ENCODE measurements around the gene ABRACL. TPM values are rescaled to one million over a fixed set of nuclear protein-coding genes. Genes with fewer than 3 reads are reported as not detected.

Gene ABRACL
- total RNA-seq, 1 donor from 2014 or later: 39.2 TPM

DNA sequence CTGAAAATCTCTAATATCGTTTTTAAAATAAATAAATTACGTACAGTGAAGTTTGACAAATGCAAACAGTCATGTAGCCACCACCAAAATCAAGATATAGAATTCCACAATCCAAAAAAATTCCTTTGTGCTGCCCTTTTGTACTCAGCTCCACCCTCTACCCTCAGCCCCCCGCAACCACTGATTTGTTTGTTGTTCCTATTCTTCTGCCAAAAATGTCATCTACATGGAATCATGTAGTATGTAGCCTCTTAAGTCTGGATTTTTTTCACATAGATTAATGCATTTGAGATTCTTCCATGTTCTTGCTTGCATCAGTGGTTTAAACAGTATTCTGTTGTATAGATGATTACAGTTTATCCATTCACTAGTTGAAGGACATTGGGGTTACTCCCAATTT lies 32.0 kb upstream of the ABRACL start:
- no peak overlapping the region for H3K4me3 ChIP-seq (ENCODE audit: low read depth, low read length)
- TF ChIP-seq, protein P1, sequence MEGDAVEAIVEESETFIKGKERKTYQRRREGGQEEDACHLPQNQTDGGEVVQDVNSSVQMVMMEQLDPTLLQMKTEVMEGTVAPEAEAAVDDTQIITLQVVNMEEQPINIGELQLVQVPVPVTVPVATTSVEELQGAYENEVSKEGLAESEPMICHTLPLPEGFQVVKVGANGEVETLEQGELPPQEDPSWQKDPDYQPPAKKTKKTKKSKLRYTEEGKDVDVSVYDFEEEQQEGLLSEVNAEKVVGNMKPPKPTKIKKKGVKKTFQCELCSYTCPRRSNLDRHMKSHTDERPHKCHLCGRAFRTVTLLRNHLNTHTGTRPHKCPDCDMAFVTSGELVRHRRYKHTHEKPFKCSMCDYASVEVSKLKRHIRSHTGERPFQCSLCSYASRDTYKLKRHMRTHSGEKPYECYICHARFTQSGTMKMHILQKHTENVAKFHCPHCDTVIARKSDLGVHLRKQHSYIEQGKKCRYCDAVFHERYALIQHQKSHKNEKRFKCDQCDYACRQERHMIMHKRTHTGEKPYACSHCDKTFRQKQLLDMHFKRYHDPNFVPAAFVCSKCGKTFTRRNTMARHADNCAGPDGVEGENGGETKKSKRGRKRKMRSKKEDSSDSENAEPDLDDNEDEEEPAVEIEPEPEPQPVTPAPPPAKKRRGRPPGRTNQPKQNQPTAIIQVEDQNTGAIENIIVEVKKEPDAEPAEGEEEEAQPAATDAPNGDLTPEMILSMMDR (IDR thresholded peaks at IDR 0.05; ENCODE audit: insufficient read depth, low read length, severe bottlenecking): no peak
- no peaks in the 10 kb centered on the region for H3K27me3 ChIP-seq (ENCODE audit: control insufficient read depth, insufficient read depth, low read length)
- H3K36me3 ChIP-seq (ENCODE audit: control insufficient read depth, insufficient read depth, low read length): no peaks in the 10 kb centered on the region
- DNase-seq (ENCODE audit: low read depth) (peak; percentile 51), FAIRE-seq (no peak)

DNA sequence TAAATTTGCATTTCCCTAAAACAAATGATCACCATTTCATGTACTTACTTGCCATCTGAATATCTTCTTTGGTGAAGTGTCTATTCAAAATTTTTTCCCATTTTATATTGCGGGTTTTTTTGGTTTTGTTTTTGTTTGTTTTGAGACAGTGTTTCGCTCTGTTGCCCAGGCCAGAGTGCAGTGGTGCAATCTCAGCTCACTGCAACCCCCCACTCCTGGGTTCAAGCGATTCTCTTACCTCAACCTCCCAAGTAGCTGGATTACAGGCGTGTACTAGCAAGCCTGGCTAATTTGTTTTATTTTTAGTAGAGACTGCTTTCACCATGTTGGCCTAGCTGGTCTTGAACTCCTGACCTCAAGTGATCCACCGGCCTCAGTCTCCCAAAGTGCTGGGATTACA lies 31.4 kb upstream of the ABRACL start:
- Histone ChIP-seq H3K27me3 (ENCODE audit: control insufficient read depth, insufficient read depth, low read length) (no peaks in the 10 kb centered on the region), H3K4me3 (ENCODE audit: low read depth, low read length) (no peak overlapping the region), H3K36me3 (ENCODE audit: control insufficient read depth, insufficient read depth, low read length) (no peaks in the 10 kb centered on the region)
- DNase-seq (ENCODE audit: low read depth) (no peak), FAIRE-seq (no peak)
- TF ChIP-seq, protein P1 (IDR thresholded peaks at IDR 0.05; ENCODE audit: insufficient read depth, low read length, severe bottlenecking): no peak

DNA sequence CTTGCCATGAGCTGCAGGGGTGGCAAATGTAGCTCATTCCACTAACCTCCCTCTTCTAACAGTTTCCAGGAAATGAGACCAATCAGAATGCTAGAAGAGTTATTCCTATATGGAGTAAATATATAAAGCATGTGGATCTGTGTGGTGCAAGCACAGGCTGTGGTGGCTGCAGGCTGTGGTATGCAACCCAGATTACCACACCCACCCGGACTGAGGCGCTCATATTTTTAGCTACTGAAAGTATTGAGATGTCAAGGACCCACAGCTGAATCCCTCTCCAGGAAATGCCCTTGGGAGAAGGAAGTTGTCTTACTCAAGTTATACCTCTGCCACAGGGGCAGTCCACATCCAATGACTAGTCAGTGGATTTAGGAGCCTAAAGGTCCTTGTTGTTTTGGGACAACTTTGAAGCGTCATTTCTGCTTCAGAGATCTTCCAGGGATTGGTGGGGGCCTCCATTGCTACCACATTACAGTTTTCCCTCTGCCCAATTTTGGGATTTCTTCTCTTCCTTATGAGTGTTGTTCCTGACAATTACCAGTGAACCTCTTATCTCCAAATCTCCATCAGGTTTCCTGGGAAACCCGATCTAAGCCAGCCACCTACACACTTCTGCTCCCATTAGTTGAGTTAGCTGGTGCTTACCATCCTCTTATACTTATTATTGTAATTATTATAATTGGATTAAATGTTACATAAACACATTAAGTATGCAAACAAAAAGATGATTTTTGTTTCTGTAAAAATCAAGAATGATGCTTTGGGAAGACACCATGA lies 28.4 kb upstream of the ABRACL start:
- no peak for DNase-seq (ENCODE audit: low read depth)
- TF ChIP-seq, protein P1 (IDR thresholded peaks at IDR 0.05; ENCODE audit: insufficient read depth, low read length, severe bottlenecking): no peak
- Histone ChIP-seq H3K4me3 (ENCODE audit: low read depth, low read length) (no peak overlapping the region), H3K36me3 (ENCODE audit: control insufficient read depth, insufficient read depth, low read length) (no peaks in the 10 kb centered on the region), H3K27me3 (ENCODE audit: control insufficient read depth, insufficient read depth, low read length) (no peaks in the 10 kb centered on the region)
- FAIRE-seq: no peak

DNA sequence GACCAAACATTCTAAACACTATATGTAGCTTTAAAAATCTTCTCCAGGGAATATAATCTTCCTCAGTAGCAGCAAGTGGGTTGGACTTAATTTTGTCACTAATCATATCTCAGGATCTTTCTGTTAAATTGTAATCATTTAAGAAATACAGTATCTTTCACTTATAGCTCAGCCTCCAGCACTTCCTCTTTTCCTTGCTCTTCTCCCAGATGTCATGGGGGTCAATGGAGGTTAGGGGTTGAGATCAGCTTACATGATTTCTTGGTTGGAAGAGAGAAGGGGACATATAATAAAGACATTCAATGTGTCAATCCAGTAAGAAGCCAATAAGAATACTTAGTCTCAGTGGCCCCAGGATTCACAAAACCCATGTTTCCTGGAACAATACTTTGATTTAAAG lies 24.8 kb upstream of the ABRACL start:
- FAIRE-seq (no peak), DNase-seq (ENCODE audit: low read depth) (no peak)
- Histone ChIP-seq H3K4me3 (ENCODE audit: low read depth, low read length) (no peak overlapping the region), H3K27me3 (ENCODE audit: control insufficient read depth, insufficient read depth, low read length) (no peaks in the 10 kb centered on the region), H3K36me3 (ENCODE audit: control insufficient read depth, insufficient read depth, low read length) (no peaks in the 10 kb centered on the region)
- TF ChIP-seq, protein P1 (IDR thresholded peaks at IDR 0.05; ENCODE audit: insufficient read depth, low read length, severe bottlenecking): no peak

DNA sequence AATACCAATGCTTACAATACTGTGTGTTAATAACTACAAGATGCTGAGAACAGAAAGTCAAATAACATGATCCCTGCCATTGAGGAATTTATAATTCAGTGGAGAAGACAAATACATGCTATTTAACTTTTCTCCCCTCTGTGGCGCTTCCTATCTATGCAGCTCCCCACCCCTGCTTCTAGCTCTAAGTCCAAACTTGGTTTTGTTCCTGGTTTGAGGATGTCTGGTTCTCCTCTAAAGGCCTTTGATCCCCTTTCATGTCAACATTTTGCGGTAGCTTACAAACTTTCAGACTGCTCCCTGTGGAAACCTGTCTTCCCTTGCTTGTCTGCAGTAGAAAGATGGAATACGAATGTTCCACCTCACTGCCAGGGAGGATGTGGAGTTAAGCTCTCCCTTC lies 22.1 kb upstream of the ABRACL start:
- TF ChIP-seq, protein P1 (IDR thresholded peaks at IDR 0.05; ENCODE audit: insufficient read depth, low read length, severe bottlenecking): no peak
- no peaks in the 10 kb centered on the region for H3K36me3 ChIP-seq (ENCODE audit: control insufficient read depth, insufficient read depth, low read length)
- H3K27me3 ChIP-seq (ENCODE audit: control insufficient read depth, insufficient read depth, low read length): no peaks in the 10 kb centered on the region
- no peak for FAIRE-seq
- H3K4me3 ChIP-seq (ENCODE audit: low read depth, low read length): no peak overlapping the region
- DNase-seq (ENCODE audit: low read depth): no peak

DNA sequence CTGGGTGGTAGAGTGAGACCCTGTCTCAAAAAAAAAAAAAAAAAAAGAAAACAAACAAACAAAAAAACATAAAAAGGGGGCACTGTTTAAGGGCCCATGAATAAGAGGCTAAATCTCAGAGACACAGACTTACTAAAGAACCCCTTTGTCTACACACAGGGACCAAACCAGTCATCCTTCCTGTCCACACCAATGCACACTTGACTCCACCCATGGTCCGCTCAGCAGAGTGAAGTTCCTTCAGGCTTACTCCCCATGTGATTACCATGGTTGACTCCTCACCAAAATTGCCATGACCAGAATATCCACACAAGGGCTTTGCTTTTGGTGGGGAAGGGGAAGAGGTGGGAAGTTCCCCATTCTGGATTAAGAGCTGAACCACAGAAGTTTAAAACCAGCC lies 21.1 kb upstream of the ABRACL start:
- Histone ChIP-seq H3K4me3 (ENCODE audit: low read depth, low read length) (no peak overlapping the region), H3K27me3 (ENCODE audit: control insufficient read depth, insufficient read depth, low read length) (no peaks in the 10 kb centered on the region), H3K36me3 (ENCODE audit: control insufficient read depth, insufficient read depth, low read length) (no peaks in the 10 kb centered on the region)
- FAIRE-seq (no peak), DNase-seq (ENCODE audit: low read depth) (no peak)
- TF ChIP-seq, protein P1 (IDR thresholded peaks at IDR 0.05; ENCODE audit: insufficient read depth, low read length, severe bottlenecking): no peak

All from bronchial epithelial cell (primary cell).